Endothelial cell of umbilical vein (primary cell): Measurements from ENCODE around the gene DAD1. TPM values are rescaled to one million over a fixed set of nuclear protein-coding genes. Genes with fewer than 3 reads are reported as not detected.

Experiments
- BruUV-seq: library from RNA; stranded (reverse); fragments of 400-500 nt; replicated peaks from 2 replicates; lab custom pipeline; 2021; lab: Mats Ljungman, UMichigan
- CTCF ChIA-PET: fragments of 300-600, 350-600 bp; sonication (Branson Sonifier 250); formaldehyde crosslinking; loops from one replicate; lab custom pipeline; 2021; ENCODE audit warnings: antibody characterized with exemption, inconsistent platforms; lab: Charles Lee
- POLR2A ChIA-PET: fragments of 300-600, 350-600 bp; sonication (Branson Sonifier 250); formaldehyde crosslinking; loops from one replicate; lab custom pipeline; 2021; ENCODE audit warnings: antibody characterized with exemption, inconsistent platforms; lab: Charles Lee
- DNase-seq: peaks from one replicate; pipeline ENCODE4 v3.0.0-alpha.2; 2011; ENCODE audit warnings: low read depth, low spot score
- FAIRE-seq: peaks from 2 replicates; lab custom pipeline; 2011; peaks lifted over from hg19 to GRCh38; lab: Jason Lieb, UNC
- H2AFZ ChIP-seq: 2 replicates; pipeline ENCODE4 v1.6.0; 2012; ENCODE audit warnings: low read depth, low read length, control low read depth, inconsistent platforms
- H3K27ac ChIP-seq: 2 replicates; pipeline ENCODE4 v1.5.1; 2011; ENCODE audit warnings: low read depth, mild to moderate bottlenecking, control low read depth, low read length, moderate library complexity; ENCODE audit not compliant: insufficient read depth
- H3K27me3 ChIP-seq, 2 experiments: 2 replicates each; pipeline versions ENCODE4 v1.6.0 to v1.6.1; 2011; ENCODE audit warnings: low read length in 2 of 2, mixed read lengths in 1 of 2; ENCODE audit not compliant: control insufficient read depth in 2 of 2, insufficient read depth in 2 of 2
- H3K36me3 ChIP-seq, 2 experiments: 2 replicates in 1 of 2; 3 replicates in 1 of 2; pipeline ENCODE4 v1.5.1; 2011; ENCODE audit warnings: low read length in 2 of 2, mild to moderate bottlenecking in 1 of 2, moderate library complexity in 1 of 2; ENCODE audit not compliant: control insufficient read depth in 2 of 2, insufficient read depth in 2 of 2; ENCODE audit errors: extremely low read depth in 1 of 2
- H3K4me1 ChIP-seq: 3 replicates; pipeline ENCODE4 v1.5.1; 2011; ENCODE audit warnings: mild to moderate bottlenecking, low read length; ENCODE audit not compliant: control insufficient read depth, insufficient read depth; ENCODE audit errors: extremely low read depth
- H3K4me2 ChIP-seq: 2 replicates; pipeline ENCODE4 v1.6.1; 2011; ENCODE audit warnings: low read length, control low read depth, mixed read lengths; ENCODE audit not compliant: insufficient read depth
- H3K4me3 ChIP-seq, 3 experiments: fragments of 200-600 bp in 1 of 3; sonication (generic), shearing (Covaris generic) in 1 of 3; replicated peaks in 1 of 3; 2 replicates each; pipeline ENCODE4 v1.5.1; 2011 to 2016; ENCODE audit warnings: control low read depth in 3 of 3, low read length in 3 of 3, mild to moderate bottlenecking in 2 of 3, inconsistent platforms in 1 of 3, low read depth in 1 of 3, moderate library complexity in 1 of 3; ENCODE audit not compliant: insufficient read depth in 1 of 3
- H3K79me2 ChIP-seq: 2 replicates; pipeline ENCODE4 v1.6.0; 2012; ENCODE audit warnings: low read length, inconsistent platforms; ENCODE audit not compliant: control insufficient read depth, insufficient read depth
- H3K9ac ChIP-seq: replicated peaks from 2 replicates; pipeline ENCODE3; 2011; ENCODE audit warnings: low read length, control low read depth; ENCODE audit not compliant: insufficient read depth; ENCODE audit errors: extremely low read depth
- H3K9me1 ChIP-seq: replicated peaks from 3 replicates; pipeline ENCODE4 v1.6.0; 2011; ENCODE audit warnings: mild to moderate bottlenecking, low read length; ENCODE audit not compliant: control insufficient read depth, insufficient read depth; ENCODE audit errors: extremely low read depth
- H3K9me3 ChIP-seq: replicated peaks from 2 replicates; pipeline ENCODE4 v1.5.1; 2012; ENCODE audit warnings: low read length, inconsistent platforms; ENCODE audit not compliant: control insufficient read depth, insufficient read depth
- H4K20me1 ChIP-seq: replicated peaks from 2 replicates; pipeline ENCODE3; 2011; ENCODE audit warnings: mild to moderate bottlenecking, low read length; ENCODE audit not compliant: control insufficient read depth, insufficient read depth; ENCODE audit errors: extremely low read depth
- EZH2 ChIP-seq: IDR thresholded peaks from 2 replicates; pipeline ENCODE4 v1.6.1; 2012; ENCODE audit warnings: borderline replicate concordance, low read depth, mild to moderate bottlenecking, moderate library complexity, low read length, inconsistent platforms; ENCODE audit not compliant: severe bottlenecking
- FOS ChIP-seq: IDR thresholded peaks from 2 replicates; pipeline ENCODE4 v1.6.1; 2011; ENCODE audit warnings: mild to moderate bottlenecking, low read length, moderate library complexity, borderline replicate concordance; ENCODE audit not compliant: insufficient read depth
- GATA2 ChIP-seq: IDR thresholded peaks from 2 replicates; pipeline ENCODE4 v1.7.0; 2011; ENCODE audit warnings: low read depth, mild to moderate bottlenecking, moderate library complexity, mixed read lengths, low read length; ENCODE audit not compliant: insufficient read length, insufficient read depth
- JUN ChIP-seq: IDR thresholded peaks from 2 replicates; pipeline ENCODE4 v1.6.1; 2011; ENCODE audit warnings: borderline replicate concordance, low read depth; ENCODE audit not compliant: insufficient read length, insufficient read depth
- MYC ChIP-seq: IDR thresholded peaks from one replicate; pipeline ENCODE4 v1.6.1; 2011; ENCODE audit warnings: mild to moderate bottlenecking, low read depth, low read length
- POLR2A ChIP-seq: IDR thresholded peaks from 2 replicates; pipeline ENCODE4 v1.6.1; 2012; ENCODE audit warnings: low read depth, mild to moderate bottlenecking, control low read depth, low read length
- POLR2AphosphoS5 ChIP-seq: IDR thresholded peaks from 2 replicates; pipeline ENCODE4 v1.6.1; 2012; ENCODE audit warnings: low read depth, mild to moderate bottlenecking, control low read depth, low read length, moderate library complexity; ENCODE audit not compliant: insufficient read depth
- dilution Hi-C: fragments of 300-500 bp; cut with MboI; formaldehyde crosslinking; loops from one replicate; pipeline ENCODE4 v1.15.0; 2019; ENCODE audit warnings: low sequenced_read_pairs; ENCODE audit not compliant: extremely low pct_ligation_motif_present
- intact Hi-C: fragments of 100-400 bp; cut with micrococcal nuclease; formaldehyde crosslinking; loops from one replicate; pipeline ENCODE4 v1.10.0; 2022
- polyA plus RNA-seq, 4 experiments: library from polyadenylated mRNA; depleted of rRNA in 3 of 4; stranded (reverse) in 3 of 4; unstranded in 1 of 4; fragments of >200 nt; gene quantifications; 2 replicates each; pipeline versions ENCODE4 v1.2.1 to v1.2.3, GENCODE V29; 2011 to 2012; ENCODE audit warnings: missing spikeins in 1 of 4
- total RNA-seq: library from RNA; stranded (reverse); gene quantifications from 2 replicates; pipeline ENCODE4 v1.2.3, GENCODE V29; 2021
- TF ChIP-seq, protein P1 (sequence below): IDR thresholded peaks from 2 replicates; pipeline ENCODE4 v1.6.1; 2011; ENCODE audit not compliant: insufficient read depth, insufficient read length
- TF ChIP-seq, protein P2 (sequence below), 2 donors: IDR thresholded peaks; 1 replicate in 1 of 2; 2 replicates in 1 of 2; pipeline ENCODE4 v1.5.1; 2011; ENCODE audit warnings: low read length in 2 of 2, mild to moderate bottlenecking in 2 of 2, moderate library complexity in 2 of 2, control low read depth in 1 of 2, inconsistent platforms in 1 of 2, low read depth in 1 of 2; ENCODE audit not compliant: insufficient read depth in 1 of 2; ENCODE audit errors: extremely low read depth in 1 of 2

DAD1 gene
- total and polyA plus RNA-seq, 2 donors (not counting 3 experiments of a cell fraction or from before 2014, with no cell fraction given): 299 to 1,227 TPM

DNA sequence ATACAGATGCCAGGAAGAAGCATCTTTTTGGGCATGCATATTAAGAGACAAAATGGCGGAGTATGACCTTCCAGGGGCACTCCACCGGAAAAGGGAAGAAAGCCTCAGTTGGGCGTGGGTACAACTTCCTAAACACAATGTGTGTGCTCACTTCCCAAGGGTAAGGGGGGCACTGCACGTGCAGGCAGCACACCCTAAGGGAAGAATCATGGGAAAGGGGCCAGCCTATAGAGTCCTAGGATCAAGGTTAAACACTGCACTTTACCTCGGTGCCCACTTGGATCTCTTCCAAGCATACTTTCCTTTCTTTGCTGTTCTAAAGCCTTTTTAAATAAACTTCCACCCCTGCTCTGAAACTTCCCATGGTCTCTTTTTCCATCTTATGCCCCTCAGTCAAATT is 40.3 kb upstream of the DAD1 start:
- FAIRE-seq (no peak), DNase-seq (no peak)
- Histone ChIP-seq H3K4me1 (no peaks in the 10 kb centered on the region), H3K9me1 (no peaks in the 10 kb centered on the region), H3K4me2 (no peak overlapping the region), H3K4me3 (no peak overlapping the region), H3K9ac (no peak overlapping the region), H3K79me2 (no peaks in the 10 kb centered on the region), H4K20me1 (no peaks in the 10 kb centered on the region), H3K27ac (no peak overlapping the region), H3K9me3 (no peaks in the 10 kb centered on the region), H3K27me3 (peaks cover 0 to 2% of the 10 kb centered on the region in 2 experiments), H3K36me3 (no peaks in the 10 kb centered on the region), H2AFZ (no peak overlapping the region)
- ChIA-PET CTCF (interaction anchor here (0.7 to 1.0 kb wide), 3 partner anchors 24 to 59 kb away, joined by 3 to 4 read pairs (median 4); no protein-coding TSS in a partner anchor), POLR2A (no interaction called here)
- dilution Hi-C loops: no loop called here
- TF ChIP-seq, protein P1, sequence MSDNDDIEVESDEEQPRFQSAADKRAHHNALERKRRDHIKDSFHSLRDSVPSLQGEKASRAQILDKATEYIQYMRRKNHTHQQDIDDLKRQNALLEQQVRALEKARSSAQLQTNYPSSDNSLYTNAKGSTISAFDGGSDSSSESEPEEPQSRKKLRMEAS: no peak
- TF ChIP-seq EZH2: no peak
- no peak for TF ChIP-seq FOS
- TF ChIP-seq GATA2: no peak
- no peak for TF ChIP-seq MYC
- no peak for TF ChIP-seq JUN
- TF ChIP-seq, protein P2, sequence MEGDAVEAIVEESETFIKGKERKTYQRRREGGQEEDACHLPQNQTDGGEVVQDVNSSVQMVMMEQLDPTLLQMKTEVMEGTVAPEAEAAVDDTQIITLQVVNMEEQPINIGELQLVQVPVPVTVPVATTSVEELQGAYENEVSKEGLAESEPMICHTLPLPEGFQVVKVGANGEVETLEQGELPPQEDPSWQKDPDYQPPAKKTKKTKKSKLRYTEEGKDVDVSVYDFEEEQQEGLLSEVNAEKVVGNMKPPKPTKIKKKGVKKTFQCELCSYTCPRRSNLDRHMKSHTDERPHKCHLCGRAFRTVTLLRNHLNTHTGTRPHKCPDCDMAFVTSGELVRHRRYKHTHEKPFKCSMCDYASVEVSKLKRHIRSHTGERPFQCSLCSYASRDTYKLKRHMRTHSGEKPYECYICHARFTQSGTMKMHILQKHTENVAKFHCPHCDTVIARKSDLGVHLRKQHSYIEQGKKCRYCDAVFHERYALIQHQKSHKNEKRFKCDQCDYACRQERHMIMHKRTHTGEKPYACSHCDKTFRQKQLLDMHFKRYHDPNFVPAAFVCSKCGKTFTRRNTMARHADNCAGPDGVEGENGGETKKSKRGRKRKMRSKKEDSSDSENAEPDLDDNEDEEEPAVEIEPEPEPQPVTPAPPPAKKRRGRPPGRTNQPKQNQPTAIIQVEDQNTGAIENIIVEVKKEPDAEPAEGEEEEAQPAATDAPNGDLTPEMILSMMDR (IDR thresholded peaks at IDR 0.05; ENCODE audit: extremely low read depth in 1 of 2, insufficient read depth in 1 of 2, low read depth in 1 of 2, low read length in 2 of 2): no peak
- no peak for TF ChIP-seq POLR2A
- TF ChIP-seq POLR2AphosphoS5: no peak
- intact Hi-C loops: no loop called here
- no TSS peak for BruUV-seq
